SK-N-SH treated with all-trans-retinoic acid at 6 μM for 48 hours (cell line): Measurements from ENCODE around the gene MMP24OS.
"Not testable (repeated sequence)": the region's sequence is repeated elsewhere in the genome, so short reads cannot be mapped to it uniquely, and the experiment has no call there.

Experiments
- ATAC-seq: fragments of 200-7000 bp; cut with Tn5 transposase; 3 replicates; pipeline ENCODE4 v1.9.1; 2020; ENCODE audit warnings: mild to moderate bottlenecking, moderate library complexity
- ARNTL ChIP-seq: fragments of 450-650 bp; formaldehyde crosslinking; IDR thresholded peaks from 2 replicates; pipeline ENCODE4 v1.5.0; 2020; ENCODE audit warnings: low read depth, mild to moderate bottlenecking, moderate library complexity, borderline replicate concordance
- BACH2 ChIP-seq: fragments of 250-450 bp; sonication (Bioruptor Pico); IDR thresholded peaks from 2 replicates; pipeline ENCODE4 v1.9.0; 2021; ENCODE audit warnings: mild to moderate bottlenecking, borderline replicate concordance
- CREB5 ChIP-seq: fragments of 250-450 bp; sonication (Bioruptor Pico); IDR thresholded peaks from 2 replicates; pipeline ENCODE4 v1.5.1; 2020; ENCODE audit warnings: low read depth, mild to moderate bottlenecking, moderate library complexity
- CSDC2 ChIP-seq: fragments of 250-450 bp; sonication (Bioruptor Pico); IDR thresholded peaks from 2 replicates; pipeline ENCODE4 v1.5.0; 2020; ENCODE audit warnings: mild to moderate bottlenecking, moderate library complexity
- CSRNP3 ChIP-seq: fragments of 250-450 bp; sonication (Bioruptor Pico); IDR thresholded peaks from 2 replicates; pipeline ENCODE4 v1.5.1; 2021; ENCODE audit warnings: mild to moderate bottlenecking, moderate library complexity
- ESRRG ChIP-seq: fragments of 250-450 bp; sonication (Bioruptor Pico); IDR thresholded peaks from 2 replicates; pipeline ENCODE4 v1.6.1; 2021; ENCODE audit warnings: mild to moderate bottlenecking
- GLIS3 ChIP-seq: fragments of 250-450 bp; sonication (Bioruptor Pico); IDR thresholded peaks from 2 replicates; pipeline ENCODE4 v1.5.0; 2020; ENCODE audit warnings: mild to moderate bottlenecking, moderate library complexity
- ISL1 ChIP-seq: fragments of 250-450 bp; sonication (Bioruptor Pico); IDR thresholded peaks from 2 replicates; pipeline ENCODE4 v2.1.2; 2022; ENCODE audit warnings: mild to moderate bottlenecking, moderate library complexity
- OSR1 ChIP-seq: fragments of 250-450 bp; sonication (Bioruptor Pico); IDR thresholded peaks from 2 replicates; pipeline ENCODE4 v1.8.0; 2022; ENCODE audit warnings: moderate library complexity, mild to moderate bottlenecking, inconsistent platforms
- PATZ1 ChIP-seq: fragments of 250-450 bp; sonication (Bioruptor Pico); IDR thresholded peaks from 2 replicates; pipeline ENCODE4 v1.8.0; 2020; ENCODE audit warnings: mild to moderate bottlenecking, moderate library complexity, borderline replicate concordance
- POU6F1 ChIP-seq: fragments of 250-450 bp; sonication (Bioruptor Pico); IDR thresholded peaks from 2 replicates; pipeline ENCODE4 v1.8.0; 2021; ENCODE audit warnings: low read depth, mild to moderate bottlenecking, moderate library complexity, borderline replicate concordance
- PPARA ChIP-seq: fragments of 250-450 bp; sonication (Bioruptor Pico); IDR thresholded peaks from 2 replicates; pipeline ENCODE4 v1.5.0; 2020; ENCODE audit warnings: mild to moderate bottlenecking, borderline replicate concordance
- RARB ChIP-seq: fragments of 250-450 bp; sonication (Bioruptor Pico); IDR thresholded peaks from 2 replicates; pipeline ENCODE4 v1.8.0; 2021; ENCODE audit warnings: mild to moderate bottlenecking, moderate library complexity
- TCF4 ChIP-seq: fragments of 250-450 bp; sonication (Bioruptor Pico); IDR thresholded peaks from 2 replicates; pipeline ENCODE4 v1.8.0; 2021; ENCODE audit warnings: mild to moderate bottlenecking, moderate library complexity, borderline replicate concordance
- TOX ChIP-seq: fragments of 250-450 bp; sonication (Bioruptor Pico); IDR thresholded peaks from 2 replicates; pipeline ENCODE4 v1.8.0; 2021; ENCODE audit warnings: mild to moderate bottlenecking, moderate library complexity, borderline replicate concordance
- TSHZ2 ChIP-seq: fragments of 250-450 bp; sonication (Bioruptor Pico); IDR thresholded peaks from 2 replicates; pipeline ENCODE4 v1.5.0; 2020; ENCODE audit warnings: mild to moderate bottlenecking, moderate library complexity
- ZC3H10 ChIP-seq: fragments of 250-450 bp; sonication (Bioruptor Pico); IDR thresholded peaks from 2 replicates; pipeline ENCODE4 v1.5.1; 2021; ENCODE audit warnings: mild to moderate bottlenecking, moderate library complexity
- ZFP3 ChIP-seq: fragments of 250-450 bp; sonication (Bioruptor Pico); IDR thresholded peaks from 2 replicates; pipeline ENCODE4 v1.5.0; 2020; ENCODE audit warnings: mild to moderate bottlenecking, moderate library complexity
- ZFP30 ChIP-seq: fragments of 450-650 bp; formaldehyde crosslinking; IDR thresholded peaks from 2 replicates; pipeline ENCODE4 v1.5.0; 2022; ENCODE audit warnings: mild to moderate bottlenecking, moderate library complexity
- ZNF70 ChIP-seq: fragments of 450-650 bp; formaldehyde crosslinking; IDR thresholded peaks from 2 replicates; pipeline ENCODE4 v1.5.0; 2020; ENCODE audit warnings: mild to moderate bottlenecking, moderate library complexity
- ZNF8 ChIP-seq: fragments of 450-650 bp; formaldehyde crosslinking; IDR thresholded peaks from 2 replicates; pipeline ENCODE4 v1.5.0; 2020; ENCODE audit warnings: mild to moderate bottlenecking, moderate library complexity

Gene MMP24OS

GRCh38 chr20:35257175-35257909, 20.6 kb downstream of the MMP24OS start:
- ATAC-seq: peak; percentile 54
- TF ChIP-seq CREB5: 0 out of 2 replicates have a peak, but pooled peaks have one; percentile 20
- TF ChIP-seq ZFP30 (CRISPR knock-in tag): no peak
- TF ChIP-seq ISL1 (CRISPR knock-in tag): 0 out of 2 replicates have a peak, but pooled peaks have one; percentile 24
- TF ChIP-seq CSDC2 (CRISPR knock-in tag): 0 out of 2 replicates have a peak, but pooled peaks have one; percentile 38

GRCh38 chr20:35254448-35254999, 23.4 kb downstream of the MMP24OS start:
- TF ChIP-seq ZNF70 (CRISPR knock-in tag) (no peak), CREB5 (no peak), ESRRG (CRISPR knock-in tag) (no peak), PATZ1 (CRISPR knock-in tag) (no peak)
- ATAC-seq: no peak

GRCh38 chr20:35253010-35253409, 24.9 kb downstream of the MMP24OS start:
- ATAC-seq: no peak
- TF ChIP-seq ZC3H10 (CRISPR knock-in tag) (no peak), PPARA (CRISPR knock-in tag) (no peak), POU6F1 (no peak), RARB (CRISPR knock-in tag) (no peak), GLIS3 (CRISPR knock-in tag) (no peak), ESRRG (CRISPR knock-in tag) (no peak), BACH2 (no peak), ZNF70 (CRISPR knock-in tag) (no peak), ZFP3 (CRISPR knock-in tag) (no peak), TSHZ2 (CRISPR knock-in tag) (no peak), ZNF8 (CRISPR knock-in tag) (no peak), ARNTL (CRISPR knock-in tag) (no peak), TOX (CRISPR knock-in tag) (no peak), CSRNP3 (CRISPR knock-in tag) (no peak), ISL1 (CRISPR knock-in tag) (no peak), OSR1 (no peak), TCF4 (CRISPR knock-in tag) (no peak), ZFP30 (CRISPR knock-in tag) (no peak)

GRCh38 chr20:35252598-35252997, 25.3 kb downstream of the MMP24OS start:
- ATAC-seq: not testable (repeated sequence)
